Measurements from ENCODE around the gene BRAP.
"Not testable (repeated sequence)": the region's sequence is repeated elsewhere in the genome, so short reads cannot be mapped to it uniquely, and the experiment has no call there.

BRAP gene, protein sequence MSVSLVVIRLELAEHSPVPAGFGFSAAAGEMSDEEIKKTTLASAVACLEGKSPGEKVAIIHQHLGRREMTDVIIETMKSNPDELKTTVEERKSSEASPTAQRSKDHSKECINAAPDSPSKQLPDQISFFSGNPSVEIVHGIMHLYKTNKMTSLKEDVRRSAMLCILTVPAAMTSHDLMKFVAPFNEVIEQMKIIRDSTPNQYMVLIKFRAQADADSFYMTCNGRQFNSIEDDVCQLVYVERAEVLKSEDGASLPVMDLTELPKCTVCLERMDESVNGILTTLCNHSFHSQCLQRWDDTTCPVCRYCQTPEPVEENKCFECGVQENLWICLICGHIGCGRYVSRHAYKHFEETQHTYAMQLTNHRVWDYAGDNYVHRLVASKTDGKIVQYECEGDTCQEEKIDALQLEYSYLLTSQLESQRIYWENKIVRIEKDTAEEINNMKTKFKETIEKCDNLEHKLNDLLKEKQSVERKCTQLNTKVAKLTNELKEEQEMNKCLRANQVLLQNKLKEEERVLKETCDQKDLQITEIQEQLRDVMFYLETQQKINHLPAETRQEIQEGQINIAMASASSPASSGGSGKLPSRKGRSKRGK
- 17.3 to 43.2 (median 33.5) reads per million in 17 experiments for total RNA-seq

DNA sequence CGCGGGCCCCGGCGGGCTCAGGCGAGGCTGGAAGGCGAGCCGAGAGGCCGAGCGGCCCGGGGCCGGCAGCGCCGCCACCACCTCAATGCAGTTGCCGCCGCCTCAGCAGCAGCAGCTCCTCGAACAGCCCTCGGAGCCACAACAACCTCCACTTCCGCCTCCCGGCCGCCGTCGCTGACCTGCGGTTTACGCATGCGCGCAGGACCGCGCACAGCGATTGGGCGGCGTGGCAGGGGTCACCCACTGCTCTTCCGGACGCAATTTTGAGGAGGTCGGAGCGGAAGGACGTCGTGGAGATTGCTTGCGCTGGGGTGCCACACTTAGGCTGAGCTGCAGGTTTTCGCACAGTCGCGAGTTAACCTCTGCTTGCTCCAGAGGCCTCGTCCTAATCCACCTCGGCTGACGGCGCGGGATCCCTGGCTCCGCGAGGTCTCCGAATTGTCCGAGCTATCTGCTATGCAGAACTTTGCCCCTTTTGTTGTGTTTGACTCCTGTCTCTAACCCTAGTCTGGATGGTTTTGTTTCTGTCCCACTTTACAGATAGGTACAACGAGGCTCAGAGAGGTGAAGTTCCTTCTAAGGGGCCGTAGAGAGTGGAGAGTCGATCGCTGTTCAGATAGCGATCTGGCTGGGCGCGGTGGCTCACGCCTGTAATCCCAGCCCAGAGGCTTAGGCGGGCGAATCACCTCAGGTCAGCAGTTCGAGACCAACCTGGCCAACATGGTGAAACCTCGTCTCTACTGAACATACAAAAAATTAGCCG, at the start of gene BRAP, which contains the start of gene ACAD10:
Gene BRAP (minus strand): TSS at position 146 of the 763 bp plus-strand sequence. CDS start 164 bp downstream, outside the sequence.
Gene ACAD10 (plus strand): TSS at position 243 of the 763 bp plus-strand sequence. CDS start 6,657 bp downstream, outside the sequence.
- DNase-seq: peak; percentile 98 to 99 (median 98)

- no peak for DNase-seq
These were observed 47.7 kb upstream of the BRAP start for GRCh38 chr12:111733340-111733915.

- DNase-seq: no peak
These were observed 47.0 kb upstream of the BRAP start for GRCh38 chr12:111732786-111733185.

- DNase-seq: no peak
These were observed 44.7 kb upstream of the BRAP start for GRCh38 chr12:111730420-111730819.

DNA sequence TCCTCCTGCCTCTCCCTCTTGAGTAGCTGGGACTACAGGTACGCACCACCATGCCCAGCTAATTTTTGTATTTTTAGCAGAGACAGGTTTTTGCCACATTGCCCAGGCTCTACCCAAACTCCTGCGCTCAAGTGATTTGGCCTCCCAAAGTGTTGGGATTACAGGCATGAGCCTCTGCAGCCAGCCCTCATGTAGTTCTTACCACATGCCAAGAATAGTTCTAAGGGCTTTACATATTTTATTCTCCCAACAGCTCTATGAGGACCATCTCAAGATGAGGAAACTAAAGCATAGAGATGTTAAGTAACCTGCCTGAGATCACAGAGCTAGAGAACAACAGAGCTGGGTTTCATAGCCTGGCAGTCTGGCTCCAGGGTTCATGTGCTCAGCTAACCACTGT, 43.0 kb upstream of the BRAP start:
- DNase-seq: no peak

- DNase-seq: not testable (repeated sequence)
These were observed 38.0 kb upstream of the BRAP start for GRCh38 chr12:111723646-111724360.

- DNase-seq: no peak
These were observed 34.7 kb upstream of the BRAP start for GRCh38 chr12:111720457-111720856.

GRCh38 chr12:111719316-111719715, 33.6 kb upstream of the BRAP start:
- not testable (repeated sequence) for DNase-seq

GRCh38 chr12:111715279-111715678, 29.5 kb upstream of the BRAP start:
- no peak for DNase-seq

GRCh38 chr12:111706145-111706544, 20.4 kb upstream of the BRAP start:
- DNase-seq: no peak

- DNase-seq: no peak
These were observed 19.9 kb upstream of the BRAP start for GRCh38 chr12:111705672-111706071.

DNA sequence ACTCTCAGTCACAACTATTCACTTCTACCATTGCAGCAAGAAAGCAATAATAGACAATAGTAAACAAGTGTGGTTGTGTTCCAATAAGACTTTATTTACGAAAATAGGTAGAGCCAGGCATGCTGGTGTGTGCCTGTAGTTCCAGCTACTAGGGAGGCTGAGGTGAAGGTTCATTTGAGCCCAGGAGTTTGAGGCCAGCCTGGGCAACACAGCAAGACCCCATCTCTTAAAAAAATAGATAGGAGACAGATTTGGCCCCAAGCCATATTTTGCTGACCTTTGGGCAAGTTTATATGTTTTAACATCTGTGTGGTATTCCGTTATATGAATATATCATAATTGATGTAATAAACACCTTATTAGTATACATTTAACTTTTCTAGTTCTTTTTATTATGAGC, 14.2 kb upstream of the BRAP start:
- DNase-seq: no peak

DNA sequence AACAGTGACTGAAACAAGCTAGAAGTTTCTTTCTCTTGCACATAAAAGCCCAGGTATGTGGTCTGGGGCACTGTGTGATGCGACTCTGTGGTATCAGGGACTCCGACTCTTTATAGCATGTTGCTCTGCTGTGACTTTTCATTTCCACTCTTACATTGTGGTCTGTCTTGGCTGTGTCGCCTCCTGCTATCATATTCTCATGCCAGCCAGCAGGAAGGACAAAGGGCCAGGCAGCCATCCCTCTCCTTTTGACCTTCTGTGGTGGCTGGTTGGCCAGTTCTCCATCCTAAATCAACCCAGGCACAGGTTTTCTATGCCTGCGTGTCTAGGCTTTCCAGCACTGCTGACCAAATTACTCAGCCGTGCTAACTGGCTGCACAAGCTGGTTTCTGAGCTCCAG, 8.1 kb upstream of the BRAP start:
- DNase-seq: no peak

GRCh38 chr12:111692575-111693210, 6.9 kb upstream of the BRAP start:
- peak in 3 of 4 experiments; percentile 31 to 35 (median 34) for DNase-seq

DNA sequence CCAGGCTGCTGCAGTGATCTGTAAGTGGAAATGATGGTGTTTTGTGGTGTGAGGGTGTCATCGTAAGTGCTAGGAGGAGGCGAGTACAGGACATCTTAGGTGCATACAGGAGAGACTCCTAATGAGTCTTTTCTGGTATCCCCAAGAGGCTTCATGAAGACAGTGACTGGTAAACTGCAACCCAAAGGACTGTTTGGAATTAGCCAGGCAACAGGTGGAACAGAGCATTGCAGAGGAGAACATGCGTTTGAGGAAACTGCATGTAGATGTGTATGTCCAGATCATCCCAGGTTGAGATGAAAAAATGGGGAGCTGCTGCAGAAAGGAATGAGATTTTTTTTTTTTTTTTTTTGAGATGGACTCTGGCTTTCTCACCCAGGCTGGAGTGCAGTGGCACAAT, 5.5 kb upstream of the BRAP start:
- no peak for DNase-seq

DNA sequence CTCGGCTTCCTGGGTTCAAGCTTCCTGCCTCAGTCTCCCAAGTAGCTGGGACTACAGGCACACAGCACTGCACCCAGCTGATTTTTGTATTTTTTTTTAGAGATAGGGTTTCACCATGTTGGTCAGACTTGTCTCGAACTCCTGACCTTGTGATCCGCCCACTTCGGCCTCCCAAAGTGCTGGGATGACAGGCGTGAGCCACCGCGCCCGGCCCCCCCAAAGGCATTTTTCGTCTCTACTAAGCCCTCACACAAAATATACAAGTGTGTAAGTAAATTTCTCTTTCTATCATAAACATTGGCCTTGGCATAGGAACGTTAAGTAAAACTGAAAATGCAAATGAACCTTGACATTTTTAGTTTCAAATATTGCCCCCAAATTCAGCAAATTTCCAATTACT, 2.2 kb upstream of the BRAP start:
- DNase-seq: no peak

DNA sequence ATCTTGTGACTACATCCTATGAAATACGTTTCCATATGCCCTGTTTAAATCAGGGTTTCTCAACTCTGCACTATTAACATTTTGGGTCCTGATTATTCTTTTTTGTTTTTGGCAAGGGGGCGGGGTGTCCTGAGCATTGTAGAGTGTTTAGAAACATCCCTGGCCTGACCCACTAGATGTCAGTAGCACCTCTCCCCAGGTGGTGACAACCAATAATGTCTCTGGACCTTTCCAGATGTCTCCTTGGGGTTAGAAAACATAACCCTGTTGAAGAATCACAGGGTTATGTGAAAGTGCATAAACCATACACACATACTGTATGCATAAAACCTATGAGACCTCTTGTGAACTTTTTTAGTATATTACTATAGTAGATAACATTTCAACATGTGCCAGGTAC, 1.5 kb upstream of the BRAP start:
- no peak for DNase-seq

DNA sequence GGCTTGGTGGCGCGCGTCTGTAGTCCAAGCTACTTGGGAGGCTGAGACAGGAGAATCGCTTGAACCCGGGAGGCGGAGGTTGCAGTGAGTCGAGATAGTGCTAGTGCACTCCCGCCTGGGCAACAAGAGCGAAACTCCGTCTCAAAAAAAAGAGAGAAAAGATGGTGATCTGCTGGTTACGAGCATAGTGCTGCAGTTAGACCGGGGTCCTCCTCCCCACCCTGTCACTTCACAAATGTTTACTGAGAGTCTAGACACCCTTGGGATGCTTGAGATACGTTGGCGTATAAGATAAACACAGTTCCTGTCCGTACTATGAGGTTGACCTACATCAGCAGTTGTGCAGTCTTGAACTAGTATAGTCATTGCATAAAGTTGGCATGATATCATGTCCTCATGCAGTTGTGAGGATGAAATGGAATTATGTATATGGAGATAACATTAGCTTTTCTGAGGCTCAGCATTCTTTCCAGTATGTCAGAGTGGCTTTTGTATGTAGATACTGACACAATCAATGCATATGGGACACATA, 884 bp upstream of the BRAP start:
- DNase-seq: peak in 2 of 4 experiments; percentile 12 to 30

GRCh38 chr12:111685322-111685810, 390 bp downstream of the BRAP start:
- peak in 2 of 4 experiments; percentile 31 to 44 for DNase-seq

DNA sequence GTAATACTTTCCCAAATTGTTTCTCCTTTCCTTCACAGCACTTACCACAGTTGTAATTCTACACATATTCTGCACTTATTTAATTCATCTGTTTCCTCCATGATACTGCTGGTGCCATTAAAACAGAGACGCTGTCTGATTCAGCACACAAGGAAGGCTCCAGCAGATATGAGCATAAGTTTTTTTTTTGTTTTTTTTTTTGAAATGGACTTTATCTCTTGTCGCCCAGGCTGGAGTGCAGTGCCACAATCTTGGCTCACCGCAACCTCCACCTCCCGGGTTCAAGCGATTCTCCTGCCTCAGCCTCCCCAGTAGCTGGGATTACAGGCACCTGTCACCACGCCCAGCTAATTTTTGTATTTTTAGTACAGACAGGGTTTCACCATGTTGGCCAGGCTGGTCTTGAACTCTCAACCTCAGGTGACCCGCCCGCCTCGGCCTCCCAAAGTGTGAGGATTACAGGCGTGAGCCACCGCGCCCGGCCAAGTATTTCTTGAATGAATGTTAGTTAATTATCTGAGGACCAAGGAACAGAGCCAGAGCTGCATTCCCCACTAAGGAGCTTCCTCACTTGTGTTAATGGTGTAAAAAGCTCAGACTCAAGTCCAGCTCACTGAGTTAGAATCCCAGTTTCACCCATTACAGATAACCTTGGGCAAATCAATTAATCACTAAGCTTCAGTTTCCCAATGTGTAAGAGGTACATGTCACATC, 1.1 kb downstream of the BRAP start:
- peak in 2 of 4 experiments; percentile 2 to 6 for DNase-seq
